GM21619 (cell line): ENCODE data around the gene GTPBP8.
"Not testable (repeated sequence)": the region's sequence is repeated elsewhere in the genome, so short reads cannot be mapped to it uniquely, and the experiment has no call there.

Source experiments
- ATAC-seq: cut with Tn5 transposase; IDR thresholded peaks from one replicate; pipeline ENCODE4 v1.9.1; 2021; ENCODE audit not compliant: unreplicated experiment

Gene GTPBP8

DNA sequence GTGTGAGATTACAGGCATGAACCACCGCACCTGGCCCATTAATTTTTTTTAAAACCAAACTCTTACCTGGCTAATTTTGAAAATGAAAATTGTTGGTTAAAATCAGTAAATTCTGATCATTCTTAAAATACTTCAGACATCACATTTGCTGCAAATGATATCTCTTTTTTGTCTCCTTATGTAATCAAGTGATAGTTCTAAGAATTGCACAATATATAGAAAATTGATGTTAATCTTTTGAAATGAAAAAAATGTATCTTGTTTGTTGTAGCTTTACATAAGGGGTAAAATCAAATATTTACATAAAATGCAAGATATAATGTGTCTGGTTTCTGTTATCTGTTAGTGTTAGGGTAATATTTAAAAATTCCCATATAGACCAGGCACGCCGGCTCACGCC is 5.0 kb downstream of the GTPBP8 start:
- no peak for ATAC-seq

DNA sequence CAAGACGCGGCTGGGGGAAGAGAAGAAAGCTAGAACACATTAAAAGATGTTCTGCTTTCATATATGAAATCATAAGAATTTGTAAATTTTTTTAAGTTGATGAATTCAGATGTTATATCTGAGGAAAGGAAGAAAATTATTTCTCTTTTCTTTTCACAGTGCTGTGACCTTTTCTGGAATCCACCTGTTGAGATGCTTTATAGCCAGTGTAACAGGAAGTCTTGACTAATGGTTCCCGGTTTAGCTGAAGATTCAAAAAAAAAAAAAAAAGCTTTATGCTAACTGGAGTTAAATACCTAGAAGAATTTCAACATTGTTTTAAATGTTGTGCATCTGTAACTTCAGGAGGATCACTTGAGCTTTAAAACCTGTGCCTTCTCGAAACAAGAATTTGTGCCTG is 9.9 kb downstream of the GTPBP8 start:
- no peak for ATAC-seq

DNA sequence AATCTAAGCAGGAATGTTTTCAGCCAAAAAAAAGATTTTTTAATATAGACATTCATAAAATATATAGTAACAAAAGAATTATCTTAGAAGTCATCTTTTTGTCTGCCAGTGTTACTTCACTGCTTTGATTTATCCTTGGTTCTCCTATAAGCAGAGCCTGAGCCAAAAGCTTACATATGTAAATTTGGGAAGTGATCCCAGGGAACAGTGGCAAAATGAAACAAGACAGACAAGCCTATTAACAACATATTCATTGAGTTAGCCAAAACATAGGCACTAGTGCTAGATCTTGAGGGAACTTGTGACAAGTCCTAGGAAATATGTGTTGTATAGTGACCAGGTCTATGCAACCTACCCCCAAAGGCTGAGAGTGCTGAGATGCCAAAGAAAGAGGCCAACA is 11.3 kb downstream of the GTPBP8 start:
- no peak for ATAC-seq

DNA sequence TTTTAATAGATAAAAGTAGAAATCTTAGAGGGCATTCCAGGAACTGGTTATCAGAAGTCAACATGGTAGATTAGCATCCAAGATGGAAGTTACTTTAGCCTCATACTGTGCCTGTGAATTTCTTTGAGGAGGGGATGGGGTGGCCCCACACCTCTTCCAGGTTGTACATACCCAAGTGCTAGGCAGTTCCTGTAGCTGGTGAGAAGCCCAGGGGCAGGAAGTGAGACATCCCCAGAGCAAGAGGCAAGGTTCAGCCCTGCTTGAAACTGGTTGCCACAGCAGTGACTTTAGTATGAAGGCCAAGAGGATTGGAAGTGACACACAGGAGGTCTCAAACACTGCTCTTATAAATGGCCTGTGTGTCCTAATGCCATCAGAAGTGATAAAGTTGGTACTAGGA is 11.9 kb downstream of the GTPBP8 start:
- ATAC-seq: no peak

DNA sequence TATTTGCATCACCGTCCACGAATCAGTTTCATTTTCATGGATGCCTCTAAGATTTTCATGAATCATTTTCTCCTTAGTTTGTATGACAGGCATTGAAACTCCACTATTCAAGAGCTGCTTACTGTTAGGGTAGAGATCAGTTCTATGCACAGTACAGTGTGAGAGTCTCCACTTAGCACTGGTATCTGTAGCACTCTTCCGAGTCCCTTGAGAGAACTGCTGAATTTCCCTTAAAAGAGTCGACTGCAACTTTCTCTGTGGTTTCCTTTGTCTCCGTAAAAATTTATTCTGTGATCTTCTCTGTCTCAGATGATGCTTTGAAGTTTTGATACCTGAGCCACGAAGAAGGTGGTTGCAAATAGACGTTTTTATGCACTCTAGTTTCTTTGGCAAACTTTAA is 14.8 kb downstream of the GTPBP8 start:
- no peak for ATAC-seq

DNA sequence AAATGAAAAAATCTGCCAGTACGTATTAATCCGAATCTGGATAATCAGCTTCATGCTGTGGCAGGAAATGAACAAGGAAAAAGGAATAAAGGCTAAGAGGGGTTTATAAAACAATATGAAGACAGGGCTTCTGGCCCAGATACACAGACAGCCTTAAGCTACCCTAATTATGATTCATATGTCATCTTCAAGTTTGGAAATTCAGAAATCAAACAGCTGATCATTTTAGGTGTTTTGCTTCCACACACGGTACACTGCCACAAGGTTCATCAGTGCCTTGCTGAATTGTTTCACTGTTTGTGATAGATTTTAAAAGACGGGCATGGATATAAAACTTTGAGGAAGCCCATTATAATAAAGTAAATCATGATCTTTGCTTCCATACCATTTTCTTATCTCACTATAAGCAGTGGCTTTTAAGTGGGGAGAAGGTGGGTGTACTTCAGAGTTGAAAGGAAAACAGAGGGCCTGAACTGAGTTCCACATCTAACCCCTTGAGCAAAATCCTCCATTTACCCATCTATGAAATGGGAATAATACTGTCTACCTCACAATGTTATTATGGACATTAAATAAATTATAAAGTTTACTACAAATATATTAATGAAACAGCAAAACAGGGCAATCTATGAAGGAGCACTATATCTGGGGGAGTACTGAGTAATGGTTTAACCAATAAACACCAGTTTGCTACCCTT is 15.7 kb downstream of the GTPBP8 start:
- no peak for ATAC-seq

DNA sequence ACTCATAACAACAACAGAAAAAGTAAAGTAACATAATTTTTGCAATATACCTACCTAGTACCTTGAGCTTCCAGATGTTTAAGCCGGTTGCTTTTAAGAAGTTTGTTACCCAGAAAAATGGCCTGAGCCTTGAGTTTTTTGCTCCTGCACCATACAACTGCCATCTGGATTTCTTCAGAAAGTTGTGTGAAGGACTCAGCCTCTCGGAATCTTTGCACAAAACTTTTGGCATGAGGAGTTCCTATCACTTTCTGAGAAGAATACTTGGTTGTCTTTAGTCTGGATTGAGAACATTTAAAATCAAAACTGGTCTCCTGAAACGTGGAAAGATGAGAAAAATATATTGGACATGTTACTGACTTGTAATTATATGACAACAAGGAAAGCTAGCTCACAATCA is 17.3 kb downstream of the GTPBP8 start:
- ATAC-seq: no peak

DNA sequence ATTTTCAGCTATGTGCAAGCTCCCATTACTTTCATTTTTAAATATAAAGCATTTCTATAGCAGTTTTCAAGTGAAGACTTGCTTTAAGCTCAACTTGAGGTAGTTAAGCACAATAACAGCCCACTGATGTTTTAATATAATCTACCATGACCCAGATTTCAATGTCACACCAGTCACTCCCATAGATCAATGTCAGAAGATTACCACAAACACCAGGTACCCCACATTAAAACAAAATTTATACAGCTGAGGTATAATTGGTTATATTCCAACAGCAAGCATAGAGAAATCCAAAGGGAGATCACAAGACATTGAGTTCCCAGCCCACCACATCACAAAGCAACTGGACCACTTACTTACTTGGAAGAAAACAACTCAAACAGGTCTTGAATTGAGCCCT is 22.8 kb downstream of the GTPBP8 start:
- no peak for ATAC-seq

DNA sequence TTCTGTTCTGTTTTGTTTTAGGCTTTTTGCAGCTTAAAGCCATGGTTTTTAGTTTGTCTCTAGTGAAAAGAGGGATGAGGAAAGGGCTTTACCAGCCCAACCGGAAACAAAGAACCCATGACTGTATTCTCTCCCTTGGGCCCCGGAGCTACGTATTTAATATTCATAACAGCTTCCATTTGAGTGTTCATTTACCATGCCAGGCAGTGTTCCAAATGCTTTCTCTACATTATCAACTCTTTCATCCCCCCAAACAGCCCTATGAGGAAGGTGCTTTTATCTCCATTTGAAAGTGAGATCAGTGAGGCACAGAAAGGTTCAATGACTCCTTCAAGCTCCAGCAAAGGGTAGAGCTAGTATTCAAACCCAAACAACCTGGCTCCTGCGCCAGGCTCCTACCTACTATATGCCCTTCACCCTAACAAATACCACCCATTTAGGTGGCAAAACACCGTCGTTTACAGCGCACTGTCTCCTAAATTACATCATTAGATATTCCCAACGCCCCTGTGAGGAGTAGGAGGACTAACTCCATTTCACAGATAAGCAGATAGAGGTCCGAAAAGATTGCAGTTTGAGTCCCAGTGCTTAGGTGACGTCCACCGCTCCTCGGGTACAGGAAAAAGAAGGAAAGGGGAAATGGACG is 27.9 kb downstream of the GTPBP8 start:
- ATAC-seq: no peak

DNA sequence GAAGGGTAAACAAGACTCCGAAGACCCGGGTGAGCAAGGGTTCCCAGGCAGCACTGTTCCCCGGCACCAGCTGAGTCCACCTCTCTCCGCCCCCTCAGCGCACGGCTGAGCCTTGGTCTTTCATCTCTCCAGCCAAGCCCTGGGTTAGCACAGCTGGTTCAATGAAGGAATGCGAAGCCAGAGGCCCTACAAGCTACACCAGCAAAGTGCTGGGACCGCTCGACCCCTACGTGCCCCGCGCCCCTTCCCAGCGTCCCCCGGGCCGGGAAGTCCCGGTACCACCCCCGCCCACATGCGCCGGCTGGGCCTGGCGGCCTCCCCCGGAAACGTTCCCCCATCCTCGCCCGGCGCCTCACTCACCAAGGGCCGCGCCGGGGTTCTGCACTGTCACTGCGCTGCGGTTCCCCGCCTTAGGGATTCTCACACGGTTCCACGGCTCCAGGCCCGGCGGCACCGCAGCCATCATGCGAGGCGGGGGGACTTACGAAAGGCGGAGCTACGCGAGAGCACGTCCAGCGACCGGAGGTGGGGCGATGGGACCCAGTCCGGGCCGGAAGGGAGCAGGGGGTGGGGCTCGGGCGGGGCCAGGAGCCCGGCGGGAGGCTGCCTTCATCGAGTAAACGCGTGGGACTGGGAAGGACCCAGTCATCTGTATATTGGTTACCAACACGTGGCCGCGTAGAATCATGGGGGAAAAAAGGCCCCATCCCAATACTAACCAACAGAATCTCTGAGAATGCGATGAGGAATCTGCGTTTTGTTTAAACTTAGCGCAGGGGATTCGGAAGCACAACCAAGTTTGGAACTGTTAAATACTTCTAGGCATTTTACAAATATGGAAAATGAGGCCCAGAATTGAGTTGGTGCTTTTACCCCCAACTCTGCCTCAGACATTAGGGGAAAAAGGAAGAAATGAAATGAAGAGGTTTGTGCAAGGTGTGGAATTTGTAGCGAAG is 28.7 kb downstream of the GTPBP8 start:
- ATAC-seq: peak; percentile 92

DNA sequence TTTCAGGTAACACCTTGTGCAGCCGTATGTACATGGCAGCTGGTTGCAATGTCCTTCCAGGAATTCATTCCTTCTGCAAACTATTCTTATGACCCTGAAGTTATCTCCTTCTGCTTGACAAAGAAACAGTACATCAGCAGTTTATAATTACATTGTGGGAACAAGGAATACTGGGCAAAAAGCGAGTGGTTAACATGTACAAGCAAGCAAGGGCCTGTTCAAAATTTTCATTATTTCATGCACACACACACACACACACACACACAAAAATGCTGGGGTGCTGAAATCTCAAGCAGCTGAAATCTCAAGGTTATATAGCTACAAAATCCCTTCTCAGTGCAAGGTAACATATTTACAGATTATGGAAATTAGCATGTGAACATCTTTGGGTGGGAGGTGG is 30.7 kb downstream of the GTPBP8 start:
- ATAC-seq: no peak

DNA sequence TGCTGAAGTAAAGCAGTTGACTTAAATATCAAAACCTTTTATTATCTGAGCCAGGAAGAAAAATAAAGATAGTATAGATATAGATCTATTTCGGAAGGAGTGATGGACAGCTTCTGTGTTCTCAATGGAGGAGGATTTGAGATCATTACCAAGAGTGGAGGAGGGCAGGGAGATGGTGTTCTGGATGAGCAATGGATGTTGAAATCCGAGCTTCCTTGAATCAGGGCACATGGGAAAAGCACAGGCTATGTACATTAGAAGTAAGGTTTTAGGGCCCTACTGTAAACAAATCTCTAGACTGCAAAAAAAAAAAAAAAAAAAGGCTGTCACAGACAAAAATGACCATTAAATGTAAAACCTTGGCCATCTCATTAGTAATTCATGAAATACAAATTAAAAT is 43.2 kb downstream of the GTPBP8 start:
- ATAC-seq: no peak

DNA sequence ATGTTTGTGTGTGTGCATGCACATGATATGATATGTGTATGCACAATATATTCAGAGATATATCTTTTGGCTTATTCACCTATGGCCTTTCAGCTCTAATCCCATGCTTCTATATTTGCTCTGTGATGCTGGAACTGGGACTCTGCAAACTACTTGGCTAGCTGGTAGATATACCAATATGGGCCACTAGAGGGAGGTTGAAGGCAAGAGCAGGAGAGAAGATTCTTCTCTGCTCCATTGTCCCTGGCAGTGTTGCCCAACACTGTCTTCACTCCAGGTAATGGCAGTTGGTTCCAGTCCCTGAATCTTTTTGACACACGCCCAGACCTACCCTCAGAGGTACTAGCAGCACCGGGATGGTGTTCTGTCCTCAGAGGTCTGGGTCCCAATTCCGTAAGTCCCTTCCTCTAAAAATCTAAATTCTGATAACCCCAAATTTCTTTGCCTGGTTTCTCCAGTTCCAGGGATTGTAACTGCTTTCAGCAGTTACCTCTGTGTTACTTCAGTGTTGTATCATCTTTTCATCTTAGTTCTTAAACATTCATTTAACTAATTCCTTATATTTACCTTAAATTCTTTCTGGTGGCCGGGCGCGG is 44.7 kb downstream of the GTPBP8 start:
- ATAC-seq: no peak

DNA sequence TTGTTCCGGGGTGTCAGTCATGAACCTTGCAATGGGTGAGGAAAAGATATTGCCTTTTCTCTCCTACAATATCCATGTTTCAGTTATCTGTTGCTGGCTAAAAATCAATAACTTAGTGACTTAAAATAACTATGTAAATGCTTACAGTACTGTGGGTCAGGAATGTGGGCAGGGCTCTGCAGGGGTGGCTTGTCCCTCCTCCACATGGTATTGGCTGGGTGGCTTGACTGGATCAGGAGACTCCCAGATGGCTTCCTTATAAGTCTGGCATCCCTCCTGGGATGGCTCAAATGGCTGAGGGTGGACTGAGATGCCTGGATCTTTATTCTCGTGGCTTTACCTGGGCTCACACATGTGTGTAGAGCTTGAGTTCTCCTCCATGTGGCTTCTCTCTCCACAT is 47.5 kb downstream of the GTPBP8 start:
- ATAC-seq: no peak

DNA sequence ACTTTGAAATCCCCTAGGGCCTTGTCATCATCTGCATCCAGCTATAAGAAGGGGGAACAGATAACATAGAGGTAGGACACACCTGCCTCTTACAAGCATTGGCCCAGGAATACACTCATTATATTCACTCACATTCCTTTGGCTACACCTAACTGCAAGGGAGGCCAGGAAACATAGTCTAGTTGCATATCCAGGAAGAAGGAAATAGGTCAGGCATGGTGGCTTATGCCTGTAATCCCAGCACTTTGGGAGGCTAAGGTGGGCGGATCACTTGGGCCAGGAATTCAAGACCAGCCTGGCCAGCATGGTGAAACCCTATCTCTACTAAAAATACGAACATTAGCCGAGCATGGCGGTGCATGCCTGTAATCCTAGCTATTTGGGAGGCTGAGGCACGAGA is 48.8 kb downstream of the GTPBP8 start:
- ATAC-seq: no peak

DNA sequence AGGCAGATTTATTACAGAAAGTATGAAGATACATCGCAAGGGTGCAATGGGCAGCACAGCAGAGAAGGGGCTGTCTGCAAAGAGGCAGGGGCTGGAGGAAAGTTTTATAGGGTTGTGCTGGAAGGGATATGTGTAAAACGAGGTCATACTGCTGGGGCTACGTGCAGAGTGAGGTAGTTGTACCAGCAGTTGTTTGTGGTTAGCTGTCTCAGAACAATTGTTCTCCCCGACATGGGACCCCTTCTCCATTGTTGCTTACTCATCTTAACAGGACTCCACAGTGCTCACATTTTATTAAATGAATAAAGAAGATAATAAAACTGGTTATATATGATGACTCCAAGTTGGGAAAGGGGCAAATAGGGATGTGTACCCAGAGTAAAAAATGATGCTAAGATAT is 49.4 kb downstream of the GTPBP8 start:
- ATAC-seq: no peak

DNA sequence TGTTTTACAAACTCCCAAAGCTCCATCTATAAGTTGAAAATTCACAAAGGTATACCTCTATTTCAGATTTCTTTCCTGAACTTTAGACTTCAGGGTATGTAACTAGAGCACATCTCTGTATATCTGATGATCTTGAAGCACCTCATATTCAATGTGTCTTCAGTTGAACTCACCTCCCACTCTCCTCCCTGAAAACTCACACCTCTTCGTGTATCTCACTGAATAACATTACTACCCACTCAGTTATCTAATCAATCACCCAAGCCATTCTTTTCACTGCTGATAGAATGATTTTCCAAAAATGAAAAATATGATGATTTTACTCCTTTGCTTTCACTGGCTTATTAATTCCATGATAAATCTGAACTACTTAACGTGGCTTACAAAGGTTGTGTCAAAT is 52.9 kb downstream of the GTPBP8 start:
- no peak for ATAC-seq

DNA sequence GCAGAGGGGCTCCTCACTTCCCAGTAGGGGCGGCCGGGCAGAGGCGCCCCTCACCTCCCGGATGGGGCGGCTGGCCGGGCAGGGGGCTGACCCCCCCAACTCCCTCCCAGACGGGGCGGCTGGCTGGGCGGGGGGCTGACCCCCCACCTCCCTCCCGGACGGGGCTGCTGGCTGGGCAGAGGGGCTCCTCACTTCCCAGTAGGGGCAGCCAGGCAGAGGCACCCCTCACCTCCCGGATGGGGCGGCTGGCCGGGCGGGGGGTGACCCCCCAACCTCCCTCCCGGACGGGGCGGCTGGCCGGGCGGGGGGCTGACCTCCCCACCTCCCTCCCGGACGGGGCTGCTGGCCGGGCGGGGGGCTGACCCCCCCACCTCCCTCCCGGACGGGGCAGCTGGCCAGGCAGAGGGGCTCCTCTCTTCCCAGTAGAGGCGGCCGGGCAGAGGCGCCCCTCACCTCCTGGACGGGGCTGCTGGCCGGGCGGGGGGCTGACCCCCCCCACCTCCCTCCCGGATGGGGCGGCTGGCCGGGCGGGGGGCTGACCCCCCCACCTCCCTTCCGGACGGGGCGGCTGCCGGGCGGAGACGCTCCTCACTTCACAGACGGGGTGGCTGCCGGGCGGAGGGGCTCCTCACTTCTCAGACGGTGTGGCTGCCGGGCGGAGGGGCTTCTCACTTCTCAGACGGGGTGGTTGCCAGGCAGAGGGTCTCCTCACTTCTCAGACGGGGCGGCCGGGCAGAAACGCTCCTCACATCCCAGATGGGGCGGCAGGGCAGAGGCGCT is 55.6 kb downstream of the GTPBP8 start:
- not testable (repeated sequence) for ATAC-seq

DNA sequence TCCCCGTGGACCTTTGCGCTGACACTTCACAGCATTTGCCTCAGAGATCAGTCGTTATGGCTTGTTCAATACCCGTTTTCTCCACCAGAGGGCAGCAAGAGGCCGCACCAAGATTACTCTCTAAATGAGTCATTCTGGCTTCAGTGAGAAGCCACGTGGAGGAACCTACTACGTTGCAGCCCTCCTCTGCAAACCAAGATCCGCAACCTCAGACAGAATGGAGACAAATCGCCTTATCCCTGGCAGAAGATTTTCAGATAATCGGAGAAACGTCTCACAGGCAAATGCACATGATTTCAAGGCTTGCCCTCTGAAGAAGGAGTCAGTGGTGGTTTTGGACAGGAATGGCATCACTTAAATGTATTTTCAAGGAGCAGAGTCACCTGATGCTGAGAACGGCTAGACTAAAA is 60.5 kb downstream of the GTPBP8 start:
- ATAC-seq: peak; percentile 95
